GM12878 (cell line): ENCODE data around the gene SIM1. TPM values are rescaled to one million over a fixed set of nuclear protein-coding genes. Genes with fewer than 3 reads are reported as not detected.

ENCODE experiments used
- ATAC-seq: fragments of 200-7000 bp; cut with Tn5 transposase; 3 replicates; pipeline ENCODE4 v1.9.1; 2020; ENCODE audit warnings: mild to moderate bottlenecking, moderate library complexity
- BruUV-seq: library from RNA; stranded (reverse); fragments of 400-500 nt; replicated peaks from 2 replicates; lab custom pipeline; 2021; lab: Mats Ljungman, UMichigan
- CTCF ChIA-PET: fragments of 300-600 bp; sonication (Branson Sonifier 250); formaldehyde crosslinking; extraction: SDS; loops from one replicate; lab custom pipeline; 2021; ENCODE audit warnings: inconsistent platforms; lab: Yijun Ruan, JAX
- POLR2A ChIA-PET: fragments of 350-600 bp; formaldehyde crosslinking; extraction: SDS; loops from one replicate; lab custom pipeline; 2021; ENCODE audit warnings: inconsistent platforms; lab: Charles Lee
- RAD21 ChIA-PET: fragments of 300-600 bp; sonication (Branson Sonifier 250); formaldehyde crosslinking; loops from one replicate; lab custom pipeline; 2023; ENCODE audit warnings: antibody characterized with exemption; ENCODE audit not compliant: unreplicated experiment; lab: Charles Lee
- SMC1A ChIA-PET: fragments of 300-600 bp; sonication (Branson Sonifier 250); formaldehyde crosslinking; loops from one replicate; lab custom pipeline; 2023; ENCODE audit not compliant: unreplicated experiment, uncharacterized antibody; lab: Charles Lee
- DNase-seq: peaks from one replicate; pipeline ENCODE4 v3.0.0-alpha.2; 2011; ENCODE audit warnings: low read depth, low spot score
- FAIRE-seq: peaks from 3 replicates; lab custom pipeline; 2011; peaks lifted over from hg19 to GRCh38; lab: Jason Lieb, UNC
- H2AFZ ChIP-seq: 2 replicates; pipeline ENCODE4 v1.6.0; 2011; ENCODE audit warnings: low read depth, low read length, control low read depth; ENCODE audit not compliant: control insufficient read depth
- H3K27ac ChIP-seq: 2 replicates; pipeline ENCODE4 v1.5.1; 2011; ENCODE audit warnings: control low read depth; ENCODE audit not compliant: control insufficient read depth, insufficient read depth
- H3K27me3 ChIP-seq, 2 experiments: replicated peaks in 1 of 2; 2 replicates each; pipeline versions ENCODE4 v1.6.0 to v1.6.1; 2011; ENCODE audit warnings: low read length in 1 of 2; ENCODE audit not compliant: control insufficient read depth in 2 of 2, insufficient read depth in 2 of 2
- H3K36me3 ChIP-seq, 2 experiments: 2 replicates each; pipeline ENCODE4 v1.5.1; 2011; ENCODE audit warnings: low read length in 1 of 2; ENCODE audit not compliant: control insufficient read depth in 2 of 2, insufficient read depth in 2 of 2
- H3K4me1 ChIP-seq: 2 replicates; pipeline ENCODE4 v1.6.1; 2011; ENCODE audit warnings: mild to moderate bottlenecking, low read length, moderate library complexity, mixed read lengths; ENCODE audit not compliant: control insufficient read depth, insufficient read depth
- H3K4me2 ChIP-seq: 2 replicates; pipeline ENCODE4 v1.6.0; 2011; ENCODE audit warnings: control low read depth; ENCODE audit not compliant: control insufficient read depth, insufficient read depth
- H3K4me3 ChIP-seq: fragments of 200-600 bp; sonication (generic); 2 replicates; pipeline ENCODE4 v1.5.1; 2016
- H3K79me2 ChIP-seq: 2 replicates; pipeline ENCODE4 v1.6.0; 2011; ENCODE audit warnings: low read length; ENCODE audit not compliant: control insufficient read depth, insufficient read depth
- H3K9ac ChIP-seq: 2 replicates; pipeline ENCODE4 v1.8.0; 2011; ENCODE audit warnings: low read length, control low read depth, mixed read lengths; ENCODE audit not compliant: control insufficient read depth, insufficient read depth
- H3K9me3 ChIP-seq: replicated peaks from 3 replicates; pipeline ENCODE4 v1.5.1; 2011; ENCODE audit warnings: mild to moderate bottlenecking, low read length; ENCODE audit not compliant: control insufficient read depth, insufficient read depth
- H4K20me1 ChIP-seq: 2 replicates; pipeline ENCODE4 v1.6.0; 2011; ENCODE audit not compliant: control insufficient read depth, insufficient read depth
- BCL11A ChIP-seq: IDR thresholded peaks from 2 replicates; pipeline ENCODE4 v1.6.1; 2011; ENCODE audit warnings: low read depth, low read length
- BMI1 ChIP-seq: fragments of 450-650 bp; IDR thresholded peaks from 2 replicates; pipeline ENCODE4 v1.6.1; 2016; ENCODE audit warnings: mild to moderate bottlenecking, moderate library complexity, borderline replicate concordance
- FOS ChIP-seq: IDR thresholded peaks from 3 replicates; pipeline ENCODE4 v1.6.1; 2011; ENCODE audit warnings: borderline replicate concordance; ENCODE audit not compliant: insufficient read length; ENCODE audit errors: extremely low read depth
- HDAC6 ChIP-seq: fragments of 200-600 bp; sonication (generic); IDR thresholded peaks from one replicate; pipeline ENCODE4 v1.8.0; 2017; ENCODE audit warnings: antibody characterized with exemption; ENCODE audit not compliant: unreplicated experiment
- NR2F1 ChIP-seq: fragments of 450-650 bp; conservative IDR thresholded peaks from 2 replicates; pipeline ENCODE4 v1.6.1; 2017; ENCODE audit warnings: mild to moderate bottlenecking
- SIX5 ChIP-seq: IDR thresholded peaks from 2 replicates; pipeline ENCODE4 v1.6.1; 2011; ENCODE audit warnings: mild to moderate bottlenecking, low read depth, low read length, moderate library complexity; ENCODE audit not compliant: severe bottlenecking
- TAF1 ChIP-seq: IDR thresholded peaks from 2 replicates; pipeline ENCODE4 v1.6.1; 2011; ENCODE audit warnings: mild to moderate bottlenecking, low read depth, low read length, borderline replicate concordance
- ZNF24 ChIP-seq: fragments of 450-650 bp; IDR thresholded peaks from 2 replicates; pipeline ENCODE4 v1.6.1; 2017; ENCODE audit warnings: antibody characterized with exemption, mild to moderate bottlenecking
- in situ Hi-C: fragments of 300-500 bp; cut with MboI; formaldehyde crosslinking; loops from 9 replicates; pipeline ENCODE4 v1.14.3; 2018; ENCODE audit warnings: mixed read lengths
- intact Hi-C: fragments of 100-400 bp; cut with micrococcal nuclease; formaldehyde crosslinking; loops from one replicate; pipeline ENCODE4 v1.14.2; 2022; ENCODE audit not compliant: unreplicated experiment
- polyA plus RNA-seq, 11 experiments: library from polyadenylated mRNA; depleted of rRNA in 4 of 11; unstranded in 6 of 11; stranded (reverse) in 5 of 11; fragments of >200 nt; fragmentation: Nextera tagmentation in 4 of 11; fragmentation: Illumina TruSeq in 1 of 11; extraction: Ambion mirVana in 4 of 11; extraction: Trizol in 1 of 11; gene quantifications; 1 replicate in 1 of 11; 2 replicates in 10 of 11; pipeline versions ENCODE4 v1.2.1 to v1.2.3, GENCODE V29; 2011 to 2016; ENCODE audit warnings: inconsistent platforms in 2 of 11, missing spikeins in 2 of 11, low read depth in 1 of 11
- total RNA-seq, 4 experiments: library from RNA; depleted of rRNA in 3 of 4; stranded (reverse); fragments of >200 nt in 3 of 4; fragmentation: Illumina TruSeq in 1 of 4; extraction: Trizol in 1 of 4; gene quantifications; 2 replicates each; pipeline versions ENCODE4 v1.2.1 to v1.2.3, GENCODE V29; 2013 to 2021
- TF ChIP-seq, protein P1 (sequence below): IDR thresholded peaks from 2 replicates; pipeline ENCODE4 v1.6.1; 2012; ENCODE audit warnings: low read depth, low read length, improper control_type of control experiment

Gene SIM1
- total and polyA plus RNA-seq, 10 of the 15 experiments (the other 5 are each of a cell fraction or from before 2014, with no cell fraction given) = not detected

- POLR2A ChIA-PET = no interaction called here
- ATAC-seq = no peak
- Histone ChIP-seq H3K36me3 (no peaks in the 10 kb centered on the region), H3K4me3 (no peak overlapping the region), H2AFZ (no peak overlapping the region), H3K9ac (no peak overlapping the region), H3K79me2 (no peaks in the 10 kb centered on the region), H3K9me3 (peaks cover 3% of the 10 kb centered on the region; the same call in 2 of the 3 replicates), H3K4me1 (no peaks in the 10 kb centered on the region), H3K4me2 (no peak overlapping the region), H3K27ac (no peak overlapping the region), H3K27me3 (peaks cover 29 to 60% of the 10 kb centered on the region in 2 experiments), H4K20me1 (no peaks in the 10 kb centered on the region)
- RAD21 ChIA-PET = interaction anchor here (2.4 kb wide), 1 partner anchor 14 kb away, joined by 6 read pairs; no protein-coding TSS in a partner anchor
- CTCF ChIA-PET = interaction anchor here (0.7 to 2.4 kb wide), 12 partner anchors 11 to 592 kb away, joined by 3 to 12 read pairs (median 4); no protein-coding TSS in a partner anchor
- no peak for TF ChIP-seq ZNF24
- no peak for TF ChIP-seq NR2F1
- no peak for TF ChIP-seq FOS
- no peak for TF ChIP-seq SIX5
- no peak for TF ChIP-seq BCL11A
- no peak for TF ChIP-seq BMI1
- TF ChIP-seq TAF1 = no peak
- TF ChIP-seq, protein P1, sequence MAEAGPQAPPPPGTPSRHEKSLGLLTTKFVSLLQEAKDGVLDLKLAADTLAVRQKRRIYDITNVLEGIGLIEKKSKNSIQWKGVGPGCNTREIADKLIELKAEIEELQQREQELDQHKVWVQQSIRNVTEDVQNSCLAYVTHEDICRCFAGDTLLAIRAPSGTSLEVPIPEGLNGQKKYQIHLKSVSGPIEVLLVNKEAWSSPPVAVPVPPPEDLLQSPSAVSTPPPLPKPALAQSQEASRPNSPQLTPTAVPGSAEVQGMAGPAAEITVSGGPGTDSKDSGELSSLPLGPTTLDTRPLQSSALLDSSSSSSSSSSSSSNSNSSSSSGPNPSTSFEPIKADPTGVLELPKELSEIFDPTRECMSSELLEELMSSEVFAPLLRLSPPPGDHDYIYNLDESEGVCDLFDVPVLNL = no peak
- TF ChIP-seq HDAC6 = no peak
- DNase-seq = no peak
- in situ Hi-C loops (no loop called here), intact Hi-C loops (no loop called here)
- SMC1A ChIA-PET = interaction anchor here (0.6 to 1.3 kb wide), 5 partner anchors 11 to 424 kb away, joined by 3 to 4 read pairs (median 3); no protein-coding TSS in a partner anchor
- FAIRE-seq = no peak
- no TSS peak for BruUV-seq
Observed at GRCh38 chr6:100459592-100460184, 5.0 kb downstream of the SIM1 start.
